SKM-1 treated with dmso at 0.1 percent for 144 hours (cell line): Measurements from ENCODE around the gene ARG1.

ENCODE experiments used
- DNase-seq: peaks from one replicate; lab custom pipeline; 2025; ENCODE audit not compliant: unreplicated experiment; lab: John Stamatoyannopoulos, UW

The ARG1 gene

GRCh38 chr6:131581523-131581922 lies 8.5 kb downstream of the ARG1 start:
- peak; percentile 69 for DNase-seq

DNA sequence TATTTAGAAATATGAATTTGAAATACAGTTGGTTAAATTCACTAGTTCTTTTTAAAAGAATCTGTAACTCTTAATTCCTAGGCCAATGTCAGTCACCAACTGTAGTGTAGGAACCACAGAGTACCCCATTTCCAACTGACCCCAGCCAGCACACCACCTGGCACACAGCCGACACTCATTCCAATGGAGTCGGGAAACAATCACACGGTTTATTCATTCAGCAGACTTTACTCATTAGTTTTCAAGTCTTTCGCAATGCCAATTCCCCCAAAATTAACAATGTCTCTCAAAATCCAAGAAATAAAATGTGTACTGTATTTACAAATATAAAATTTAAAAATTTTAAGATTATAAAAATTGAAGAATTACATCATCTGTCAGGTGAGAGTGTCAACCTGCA lies 13.5 kb downstream of the ARG1 start:
- no peak for DNase-seq

GRCh38 chr6:131587909-131588308 lies 14.9 kb downstream of the ARG1 start:
- DNase-seq: no peak

- no peak for DNase-seq
These were observed 15.6 kb downstream of the ARG1 start for GRCh38 chr6:131588643-131589042.

DNA sequence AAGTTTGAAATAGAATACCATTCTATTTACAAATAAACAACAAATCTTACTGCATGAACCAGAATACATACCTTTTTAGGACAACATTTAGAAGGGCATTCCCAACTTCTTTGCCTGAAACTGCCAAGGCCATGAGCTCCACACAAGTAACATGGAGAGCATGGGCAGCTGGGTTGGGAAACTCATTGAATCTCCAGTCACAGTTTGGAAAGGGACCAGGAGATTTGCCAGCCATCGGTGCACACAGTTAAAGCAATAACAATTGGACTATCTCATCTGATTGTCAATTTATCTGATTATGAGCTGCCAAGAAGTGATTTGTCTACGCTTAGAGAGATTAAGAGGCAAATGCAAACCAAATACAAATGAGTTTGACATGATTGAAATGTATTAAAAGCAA lies 19.9 kb downstream of the ARG1 start:
- DNase-seq: no peak

DNA sequence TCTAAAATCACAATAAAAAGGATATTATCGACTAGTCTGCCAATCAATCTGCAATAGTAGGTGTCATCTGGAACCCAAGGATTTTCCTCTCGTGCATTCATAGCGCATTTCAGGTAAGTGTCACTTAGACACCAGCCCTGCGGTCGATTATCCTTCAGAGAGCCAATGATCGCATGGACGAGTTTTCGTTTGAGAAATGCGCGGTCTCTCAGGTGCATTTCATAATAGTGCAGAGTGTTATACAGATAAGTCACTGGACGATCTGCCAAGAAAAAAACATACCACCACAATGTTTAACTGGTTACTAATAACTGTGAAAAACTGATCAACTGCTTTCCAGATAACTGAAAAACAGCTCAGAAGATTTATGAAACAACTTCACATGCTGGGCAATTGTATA lies 21.0 kb downstream of the ARG1 start:
- DNase-seq: no peak

DNA sequence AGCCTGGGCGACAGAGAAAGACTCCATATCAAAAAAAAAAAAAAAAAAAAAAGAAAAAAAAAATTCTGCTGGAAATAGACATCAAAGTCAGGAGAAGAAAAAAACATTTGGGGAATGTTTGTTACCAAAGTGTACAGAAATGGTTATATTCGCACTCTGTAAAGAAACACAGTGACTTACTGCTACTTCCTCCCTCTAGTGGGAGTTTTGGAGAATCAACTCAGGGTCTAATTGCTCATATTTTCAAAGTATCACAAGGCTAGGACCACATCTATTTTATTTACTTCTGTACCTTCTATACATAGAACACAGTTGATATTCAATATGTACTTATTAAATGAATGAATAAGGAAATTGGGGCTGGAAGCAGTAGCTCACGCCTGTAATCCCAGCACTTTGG lies 24.4 kb downstream of the ARG1 start:
- no peak for DNase-seq

DNA sequence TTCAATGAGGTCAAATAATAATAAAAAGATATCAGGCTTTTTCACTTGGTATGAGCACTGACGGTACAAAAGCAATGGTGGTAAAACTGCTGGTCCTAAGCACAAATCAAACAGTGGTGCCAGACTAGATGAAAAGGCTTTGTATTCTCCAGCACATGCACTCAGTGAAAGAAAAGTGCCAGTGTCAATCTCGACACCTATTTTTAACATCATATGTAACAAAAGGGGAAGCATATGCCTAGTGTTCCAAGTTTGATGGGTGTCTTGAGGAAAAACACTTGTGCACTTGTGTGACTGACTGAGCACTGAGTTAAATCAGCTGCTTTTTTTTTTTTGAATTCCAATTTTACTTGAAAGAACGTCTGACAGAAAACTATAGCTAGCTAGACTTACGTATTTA lies 27.7 kb downstream of the ARG1 start:
- no peak for DNase-seq

GRCh38 chr6:131602781-131603312 lies 29.8 kb downstream of the ARG1 start:
- DNase-seq: no peak

DNA sequence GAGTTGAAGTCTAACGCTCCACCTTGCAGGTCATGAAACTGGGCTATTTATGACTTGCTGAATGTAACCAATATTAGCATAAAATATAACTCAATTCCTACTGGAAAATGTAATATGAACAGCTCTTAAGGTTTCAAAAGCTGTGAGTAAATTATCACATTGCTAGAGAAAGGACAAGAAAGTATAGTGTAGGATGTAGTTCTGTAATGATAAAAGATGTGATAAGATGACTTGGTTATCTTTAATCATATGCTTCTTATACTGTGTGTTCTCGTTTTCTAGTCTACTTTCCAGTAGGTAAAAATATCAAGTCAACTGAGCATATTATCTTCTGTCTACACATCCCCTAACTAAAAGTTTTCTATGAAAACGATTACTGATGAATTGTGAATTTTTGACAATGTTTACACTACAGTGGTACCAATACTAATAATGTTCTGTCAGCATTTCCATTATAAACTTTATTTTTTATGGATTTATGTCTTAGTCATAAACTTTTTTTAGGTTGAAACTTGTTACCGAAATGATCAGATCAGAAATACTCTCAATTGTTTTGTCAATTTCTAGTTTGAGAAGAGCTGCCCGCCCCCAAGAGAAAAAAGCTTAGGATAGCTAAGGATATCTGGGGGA lies 40.4 kb downstream of the ARG1 start:
- DNase-seq: no peak

DNA sequence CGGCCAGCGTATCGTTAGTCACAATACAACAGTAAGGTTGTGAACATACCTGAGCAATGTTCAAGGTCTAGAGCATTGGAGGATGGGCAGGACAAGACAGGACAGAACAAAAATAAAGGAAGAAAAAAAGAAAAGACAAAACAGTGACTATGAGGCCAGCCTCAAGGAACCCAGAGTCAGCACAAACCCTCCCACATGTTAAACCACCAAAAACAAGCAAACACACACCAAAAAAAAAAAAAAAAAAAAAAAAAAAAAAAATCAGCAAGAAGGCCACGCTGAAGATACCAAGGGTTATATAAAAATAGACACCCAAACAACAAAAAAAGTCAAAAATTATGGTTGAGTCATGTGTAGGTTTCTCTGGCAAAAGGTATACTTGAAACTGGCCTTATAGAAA lies 42.2 kb downstream of the ARG1 start:
- no peak for DNase-seq

GRCh38 chr6:131627724-131628682 lies 55.0 kb downstream of the ARG1 start, which contains the start of gene MED23:
TSS of gene MED23 (minus strand) at chr6:131628242. CDS start at chr6:131628049, 193 bp downstream.
- DNase-seq: peak; percentile 88

DNA sequence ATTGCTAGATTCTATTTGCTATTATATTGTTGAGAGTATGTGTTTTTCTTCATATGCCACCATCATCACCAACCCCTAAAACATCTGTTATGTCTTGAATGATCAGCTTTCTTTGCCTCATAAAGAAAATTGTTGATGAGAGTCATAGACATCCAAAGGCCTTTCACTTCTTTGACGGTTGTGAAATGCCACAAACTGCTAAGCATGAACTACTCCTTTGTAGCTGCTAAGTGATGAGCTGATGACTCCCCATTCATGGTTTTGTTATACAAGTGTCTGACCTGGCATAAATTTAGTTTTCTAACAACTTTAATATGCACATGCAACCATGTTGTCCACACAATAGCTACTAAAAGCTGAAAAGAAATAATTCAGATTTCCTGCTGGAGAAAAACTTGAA lies 55.7 kb downstream of the ARG1 start:
- DNase-seq: no peak

- no peak for DNase-seq
These were observed 56.6 kb downstream of the ARG1 start for GRCh38 chr6:131629651-131630050.

DNA sequence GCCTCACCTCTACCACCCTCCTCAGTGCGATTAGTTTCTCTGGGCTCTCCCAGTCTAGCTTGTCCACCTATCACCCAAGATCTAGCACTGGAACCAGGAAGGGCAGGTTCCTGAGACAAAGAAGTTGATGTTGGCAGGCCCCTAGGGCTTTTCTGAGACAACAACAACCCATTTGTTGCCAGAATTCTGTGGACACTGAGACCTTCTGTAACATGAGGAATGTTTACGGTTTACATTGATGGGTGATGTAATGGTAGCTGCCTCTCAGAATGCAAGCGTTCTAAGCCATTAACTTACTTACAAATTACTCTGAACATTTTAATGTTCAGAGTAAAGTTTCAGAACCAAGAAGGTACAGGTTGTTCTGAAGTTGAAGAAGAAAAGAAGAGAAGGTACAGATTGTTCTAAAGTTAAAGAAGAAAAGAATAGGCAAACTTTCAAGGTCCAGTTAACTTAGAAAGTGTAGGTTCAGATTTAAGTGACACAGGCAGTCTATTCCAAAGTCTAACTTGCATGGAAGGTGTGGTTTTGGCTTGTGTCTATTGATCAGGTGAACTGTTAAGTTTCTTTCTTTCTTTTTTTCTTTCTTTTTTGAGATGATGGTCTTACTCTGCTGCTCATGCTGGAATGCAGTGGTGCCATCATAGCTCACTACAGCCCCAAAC lies 58.7 kb downstream of the ARG1 start:
- DNase-seq: no peak
